ENCODE results near the gene HIBCH.

HIBCH gene

GRCh38 chr2:190210471-190210870 is 109.2 kb downstream of the HIBCH start:
- in situ Hi-C loops (cut with MboI; ENCODE audit: low pct_unique_long_range_greater_than_20kb, low sequenced_read_pairs) = no loop called here
- no peak for DNase-seq

- no peak for DNase-seq
- in situ Hi-C loops (cut with MboI; ENCODE audit: low pct_unique_long_range_greater_than_20kb, low sequenced_read_pairs) = no loop called here
These were observed 110.1 kb downstream of the HIBCH start for GRCh38 chr2:190209559-190209958.

- no peak for DNase-seq
- in situ Hi-C loops (cut with MboI; ENCODE audit: low pct_unique_long_range_greater_than_20kb, low sequenced_read_pairs) = no loop called here
These were observed 111.7 kb downstream of the HIBCH start for GRCh38 chr2:190207930-190208329.

GRCh38 chr2:190205657-190206056 is 114.0 kb downstream of the HIBCH start:
- in situ Hi-C loops (cut with MboI; ENCODE audit: low pct_unique_long_range_greater_than_20kb, low sequenced_read_pairs) = no loop called here

GRCh38 chr2:190202604-190203003 is 117.0 kb downstream of the HIBCH start:
- in situ Hi-C loops (cut with MboI; ENCODE audit: low pct_unique_long_range_greater_than_20kb, low sequenced_read_pairs) = no loop called here
- DNase-seq = no peak

More at GRCh38 chr2:190205657-190206056, 114.0 kb downstream of the HIBCH start:
- no peak for DNase-seq

- in situ Hi-C loops (cut with MboI; ENCODE audit: low pct_unique_long_range_greater_than_20kb, low sequenced_read_pairs) = no loop called here
- no peak for DNase-seq
These were observed 117.6 kb downstream of the HIBCH start for GRCh38 chr2:190202018-190202417.

- in situ Hi-C loops (cut with MboI; ENCODE audit: low pct_unique_long_range_greater_than_20kb, low sequenced_read_pairs) = no loop called here
- no peak for DNase-seq
These were observed 119.0 kb downstream of the HIBCH start for GRCh38 chr2:190200603-190201002.

- in situ Hi-C loops (cut with MboI; ENCODE audit: low pct_unique_long_range_greater_than_20kb, low sequenced_read_pairs) = no loop called here
These were observed 120.1 kb downstream of the HIBCH start for GRCh38 chr2:190199530-190199929.

GRCh38 chr2:190199109-190199508 is 120.5 kb downstream of the HIBCH start:
- DNase-seq = no peak
- in situ Hi-C loops (cut with MboI; ENCODE audit: low pct_unique_long_range_greater_than_20kb, low sequenced_read_pairs) = no loop called here

More at GRCh38 chr2:190199530-190199929, 120.1 kb downstream of the HIBCH start:
- no peak for DNase-seq

- in situ Hi-C loops (cut with MboI; ENCODE audit: low pct_unique_long_range_greater_than_20kb, low sequenced_read_pairs) = no loop called here
These were observed 122.4 kb downstream of the HIBCH start for GRCh38 chr2:190197143-190197720.

GRCh38 chr2:190190507-190191162 is 129.0 kb downstream of the HIBCH start:
- in situ Hi-C loops (cut with MboI; ENCODE audit: low pct_unique_long_range_greater_than_20kb, low sequenced_read_pairs) = no loop called here
- DNase-seq = no peak

More at GRCh38 chr2:190197143-190197720, 122.4 kb downstream of the HIBCH start:
- no peak for DNase-seq

GRCh38 chr2:190188289-190188688 is 131.3 kb downstream of the HIBCH start:
- in situ Hi-C loops (cut with MboI; ENCODE audit: low pct_unique_long_range_greater_than_20kb, low sequenced_read_pairs) = no loop called here

GRCh38 chr2:190186238-190186637 is 133.4 kb downstream of the HIBCH start:
- DNase-seq = no peak
- in situ Hi-C loops (cut with MboI; ENCODE audit: low pct_unique_long_range_greater_than_20kb, low sequenced_read_pairs) = no loop called here

More at GRCh38 chr2:190188289-190188688, 131.3 kb downstream of the HIBCH start:
- no peak for DNase-seq

GRCh38 chr2:190185380-190185779 is 134.2 kb downstream of the HIBCH start:
- in situ Hi-C loops (cut with MboI; ENCODE audit: low pct_unique_long_range_greater_than_20kb, low sequenced_read_pairs) = no loop called here
- no peak for DNase-seq

GRCh38 chr2:190184460-190184859 is 135.2 kb downstream of the HIBCH start:
- in situ Hi-C loops (cut with MboI; ENCODE audit: low pct_unique_long_range_greater_than_20kb, low sequenced_read_pairs) = no loop called here
- DNase-seq = peak; percentile 42

- DNase-seq = no peak
These were observed 136.1 kb downstream of the HIBCH start for GRCh38 chr2:190183539-190183938.

GRCh38 chr2:190182071-190182524 is 137.5 kb downstream of the HIBCH start:
- in situ Hi-C loops (cut with MboI; ENCODE audit: low pct_unique_long_range_greater_than_20kb, low sequenced_read_pairs) = no loop called here
- DNase-seq = peak; percentile 56

More at GRCh38 chr2:190183539-190183938, 136.1 kb downstream of the HIBCH start:
- in situ Hi-C loops (cut with MboI; ENCODE audit: low pct_unique_long_range_greater_than_20kb, low sequenced_read_pairs) = no loop called here

GRCh38 chr2:190181123-190181669 is 138.4 kb downstream of the HIBCH start:
- DNase-seq = peak; percentile 48
- in situ Hi-C loops (cut with MboI; ENCODE audit: low pct_unique_long_range_greater_than_20kb, low sequenced_read_pairs) = no loop called here

- in situ Hi-C loops (cut with MboI; ENCODE audit: low pct_unique_long_range_greater_than_20kb, low sequenced_read_pairs) = no loop called here
- DNase-seq = peak; percentile 86
These were observed 139.1 kb downstream of the HIBCH start for GRCh38 chr2:190180313-190181122.

Measured in KBM-7 (cell line).